HG03432 (cell line): Measurements from ENCODE around the gene RNF157.
"Not testable (repeated sequence)": the region's sequence is repeated elsewhere in the genome, so short reads cannot be mapped to it uniquely, and the experiment has no call there.

Experiments used
- ATAC-seq: cut with Tn5 transposase; IDR thresholded peaks from one replicate; pipeline ENCODE4 v1.9.1; 2021; ENCODE audit warnings: mild to moderate bottlenecking, moderate library complexity; ENCODE audit not compliant: unreplicated experiment

RNF157 gene

GRCh38 chr17:76236603-76237002, 3.7 kb downstream of the RNF157 start:
- no peak for ATAC-seq

DNA sequence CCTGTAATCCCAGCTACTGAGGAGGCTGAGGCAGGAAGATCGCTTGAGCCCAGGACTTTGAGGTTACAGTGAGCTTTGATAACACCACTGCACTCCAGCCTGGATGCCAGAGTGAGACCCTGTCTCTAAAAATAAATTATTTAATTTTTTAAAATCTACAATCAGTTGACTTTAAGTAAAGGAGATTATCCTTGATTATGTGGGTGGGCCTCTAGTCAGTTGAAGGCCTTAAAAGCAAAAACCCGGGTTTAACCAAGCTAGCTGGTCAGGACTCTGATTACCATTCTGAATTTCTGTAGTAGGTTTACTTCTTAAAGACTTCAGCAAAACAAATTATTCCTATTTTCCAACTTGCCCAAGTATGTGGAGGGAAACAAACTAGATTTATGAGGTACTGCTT, 4.4 kb downstream of the RNF157 start:
- no peak for ATAC-seq

GRCh38 chr17:76234354-76234679, 6.0 kb downstream of the RNF157 start:
- ATAC-seq, result no peak

GRCh38 chr17:76233588-76234353, 6.5 kb downstream of the RNF157 start:
- ATAC-seq, result no peak

- ATAC-seq, result no peak
These were observed 8.0 kb downstream of the RNF157 start for GRCh38 chr17:76232342-76232741.

GRCh38 chr17:76226749-76227148, 13.5 kb downstream of the RNF157 start:
- ATAC-seq, result not testable (repeated sequence)

- ATAC-seq, result not testable (repeated sequence)
These were observed 14.8 kb downstream of the RNF157 start for GRCh38 chr17:76225373-76226086.

DNA sequence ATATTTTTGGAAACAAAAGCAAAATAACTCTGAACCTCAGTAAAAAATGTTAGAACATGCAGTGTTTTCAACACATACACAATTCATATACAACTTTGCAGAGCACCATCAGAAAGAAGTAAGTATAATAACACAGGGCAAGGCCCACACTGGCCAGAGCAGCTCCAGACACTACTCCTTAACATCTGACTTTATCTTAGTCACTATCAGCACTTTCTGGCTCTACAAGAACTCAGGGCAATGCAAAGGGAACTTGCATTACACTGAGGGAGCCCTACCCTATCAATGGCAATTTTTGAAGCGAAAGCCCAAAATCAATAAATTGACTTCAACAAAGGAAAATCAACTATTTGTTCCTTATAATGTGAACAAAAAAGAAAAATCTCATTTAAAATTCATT, 16.5 kb downstream of the RNF157 start:
- ATAC-seq, result no peak

GRCh38 chr17:76219670-76220383, 20.5 kb downstream of the RNF157 start:
- no peak for ATAC-seq

DNA sequence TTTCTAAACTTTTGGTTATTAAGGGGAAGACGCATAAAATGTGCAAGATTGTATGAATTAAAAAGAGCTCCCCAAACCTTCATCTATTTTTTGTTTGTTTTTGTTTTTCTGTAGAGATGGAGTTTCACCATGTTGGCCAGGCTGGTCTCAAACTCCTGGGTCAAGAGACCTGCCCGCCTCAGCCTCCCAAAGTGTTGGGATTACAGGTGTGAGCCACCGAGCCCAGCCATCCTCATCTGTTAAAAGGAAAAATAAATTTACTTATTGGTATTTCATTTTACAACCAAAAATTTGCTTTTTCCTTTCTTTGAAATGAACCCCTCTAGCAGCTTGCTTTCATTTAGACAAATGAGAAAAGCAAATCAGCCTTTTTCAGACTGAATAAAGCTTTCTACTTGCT, 23.2 kb downstream of the RNF157 start:
- no peak for ATAC-seq

- no peak for ATAC-seq
These were observed 26.8 kb downstream of the RNF157 start for GRCh38 chr17:76213491-76213890.

DNA sequence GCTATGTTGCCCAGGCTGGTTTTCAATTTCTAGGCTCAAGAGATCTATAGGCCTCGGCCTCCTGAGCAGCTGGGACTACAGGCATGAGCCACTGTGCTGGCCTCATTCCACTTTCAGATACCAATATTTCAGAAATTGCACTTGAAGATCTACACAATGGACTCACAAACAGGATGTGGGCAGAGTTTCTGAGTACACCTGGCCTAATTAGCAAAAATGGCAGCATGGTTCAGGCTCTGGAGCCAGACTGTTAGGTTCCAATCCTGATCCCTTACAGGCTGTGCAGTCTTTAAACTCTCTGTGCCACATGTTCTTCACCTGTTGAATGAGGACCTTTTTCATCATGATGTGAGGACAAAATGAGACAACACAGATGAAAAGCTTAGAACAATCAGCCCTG, 32.2 kb downstream of the RNF157 start:
- no peak for ATAC-seq

DNA sequence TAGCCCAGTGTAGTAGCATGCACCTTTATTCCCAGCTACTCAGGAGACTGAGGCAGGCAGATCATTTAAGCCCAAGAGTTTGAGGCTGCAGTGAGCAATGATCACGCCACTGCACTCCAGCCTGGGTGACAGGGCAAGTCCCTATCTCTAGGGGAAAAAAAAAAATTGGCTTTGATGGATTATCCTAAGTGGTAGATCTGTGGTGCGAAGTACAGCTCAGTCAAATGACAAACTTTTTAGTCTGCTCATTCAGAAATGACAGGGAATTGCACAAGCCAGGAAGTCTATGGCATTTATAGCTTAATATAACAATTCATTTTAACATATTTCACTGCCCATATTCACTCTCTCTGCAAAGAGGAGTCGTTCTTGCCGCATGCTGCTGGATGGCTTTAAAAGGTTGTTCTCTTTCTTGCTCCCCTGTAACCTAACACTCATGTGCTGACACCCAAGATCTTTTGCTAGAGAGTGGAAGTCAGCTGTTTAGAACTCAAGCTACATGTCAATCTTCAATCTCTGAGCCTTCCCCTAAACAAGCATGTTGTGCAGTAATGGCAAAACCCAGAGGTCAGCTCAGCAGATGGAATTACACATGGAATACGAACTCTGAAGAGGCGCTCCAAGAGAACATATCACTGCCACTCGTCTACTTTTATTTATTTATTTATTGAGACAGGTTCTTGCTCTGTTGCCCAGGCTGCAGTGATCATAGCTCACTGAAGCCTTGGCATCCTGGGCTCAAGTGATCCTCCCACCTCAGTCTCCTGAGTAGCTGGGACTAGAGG, 32.8 kb downstream of the RNF157 start:
- no peak for ATAC-seq

GRCh38 chr17:76205542-76206144, 34.6 kb downstream of the RNF157 start:
- ATAC-seq, result not testable (repeated sequence)

DNA sequence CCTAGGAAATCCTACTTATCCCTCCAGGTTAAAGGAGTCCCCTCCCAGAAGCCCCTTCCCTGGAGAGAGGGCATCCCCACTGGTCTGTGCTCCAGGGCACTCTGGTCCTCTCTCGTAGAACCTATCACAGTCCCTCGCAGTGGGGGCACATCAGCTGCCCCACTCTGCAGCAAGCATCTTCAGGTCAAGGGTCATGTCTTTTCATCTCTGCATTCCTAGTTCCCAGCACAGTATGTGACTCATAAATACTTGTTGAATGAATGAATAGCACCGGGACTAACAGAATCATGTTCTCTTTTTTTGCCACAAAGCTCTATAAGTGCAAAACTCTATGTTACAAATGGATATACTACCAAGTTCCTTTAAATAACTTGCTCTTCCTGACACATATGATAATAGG, 36.0 kb downstream of the RNF157 start:
- no peak for ATAC-seq

- no peak for ATAC-seq
These were observed 39.9 kb downstream of the RNF157 start for GRCh38 chr17:76200354-76200753.

DNA sequence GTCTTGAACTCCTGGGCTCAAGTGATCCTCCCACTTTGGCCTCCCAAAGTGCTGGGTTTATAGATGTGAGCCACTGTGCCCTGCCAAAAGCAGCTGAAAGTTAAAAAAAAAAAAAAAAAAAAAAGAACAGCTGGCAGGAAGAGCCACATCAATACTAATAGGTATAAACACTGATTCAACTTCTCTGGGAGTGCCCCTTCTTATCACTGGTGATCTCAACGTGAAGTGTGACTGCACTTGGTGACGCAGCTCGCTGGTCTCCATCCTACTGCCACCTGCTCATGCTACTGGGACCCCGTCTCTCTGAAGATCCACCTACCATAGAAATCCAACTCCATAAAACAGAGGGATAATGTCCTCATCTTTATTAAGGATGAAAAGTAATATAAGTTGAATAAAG, 40.8 kb downstream of the RNF157 start:
- no peak for ATAC-seq

DNA sequence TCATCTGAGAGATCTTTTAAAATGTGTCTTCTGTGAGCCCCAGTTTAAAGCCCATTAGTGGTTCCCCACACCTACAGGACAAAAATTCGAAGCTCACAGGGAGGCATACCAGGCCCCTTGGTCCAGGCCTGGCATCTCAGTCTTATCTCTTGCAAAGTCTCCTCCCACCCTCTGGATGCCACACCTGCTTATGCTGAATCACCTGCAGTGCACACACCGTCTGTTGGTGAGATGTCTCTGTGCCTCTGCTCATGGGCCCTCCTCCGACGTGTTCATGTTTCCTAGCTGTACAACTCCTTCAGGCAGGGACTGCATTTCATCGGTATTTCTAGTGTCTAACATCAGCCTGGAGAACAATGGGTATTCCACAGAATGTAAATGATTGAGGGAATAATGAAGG, 41.6 kb downstream of the RNF157 start:
- no peak for ATAC-seq

- no peak for ATAC-seq
These were observed 42.4 kb downstream of the RNF157 start for GRCh38 chr17:76197911-76198310.

GRCh38 chr17:76196675-76197074, 43.6 kb downstream of the RNF157 start:
- no peak for ATAC-seq
